H1 (cell line): Measurements from ENCODE around the gene WDFY4. TPM values are rescaled to one million over a fixed set of nuclear protein-coding genes. Genes with fewer than 3 reads are reported as not detected.

Source experiments
- CTCF ChIA-PET: fragments of 300-600 bp; sonication (Branson Sonifier 250); formaldehyde crosslinking; loops from one replicate; lab custom pipeline; 2021; ENCODE audit not compliant: partially characterized antibody; lab: Charles Lee
- POLR2A ChIA-PET: fragments of 300-600 bp; sonication (Branson Sonifier 250); formaldehyde crosslinking; loops from one replicate; lab custom pipeline; 2021; ENCODE audit warnings: inconsistent platforms; ENCODE audit not compliant: partially characterized antibody; lab: Charles Lee
- DNase-seq, 2 experiments: peaks; one replicate each; pipeline versions ENCODE4 v3.0.0 to v3.0.0-alpha.2; 2010 to 2022; ENCODE audit warnings: low spot score in 2 of 2, low read depth in 1 of 2, mixed read lengths in 1 of 2
- FAIRE-seq: peaks from 2 replicates; lab custom pipeline; 2011; peaks lifted over from hg19 to GRCh38; lab: Jason Lieb, UNC
- H2AFZ ChIP-seq: 2 replicates; pipeline ENCODE4 v1.8.1; 2012; ENCODE audit warnings: low read length, inconsistent platforms
- H2AK5ac ChIP-seq: 2 replicates; pipeline ENCODE4 v1.6.1; 2013; ENCODE audit warnings: low read depth, low read length
- H2BK120ac ChIP-seq: replicated peaks from 2 replicates; pipeline ENCODE3; 2013; ENCODE audit warnings: low read depth, low read length, inconsistent platforms
- H2BK12ac ChIP-seq: 2 replicates; pipeline ENCODE4 v1.6.1; 2013; ENCODE audit warnings: low read depth, low read length
- H2BK15ac ChIP-seq: 2 replicates; pipeline ENCODE4 v1.6.1; 2013; ENCODE audit warnings: low read length
- H2BK20ac ChIP-seq: 2 replicates; pipeline ENCODE4 v1.6.1; 2013; ENCODE audit warnings: low read length
- H2BK5ac ChIP-seq: 2 replicates; pipeline ENCODE4 v1.6.1; 2013; ENCODE audit warnings: low read depth, low read length
- H3K14ac ChIP-seq: 2 replicates; pipeline ENCODE4 v1.6.1; 2013; ENCODE audit warnings: inconsistent platforms; ENCODE audit not compliant: insufficient read length
- H3K18ac ChIP-seq: 2 replicates; pipeline ENCODE4 v1.6.1; 2013; ENCODE audit warnings: low read length; ENCODE audit errors: extremely low read depth
- H3K23ac ChIP-seq: 2 replicates; pipeline ENCODE4 v1.6.1; 2013; ENCODE audit warnings: inconsistent platforms; ENCODE audit not compliant: insufficient read length
- H3K23me2 ChIP-seq: 2 replicates; pipeline ENCODE4 v1.6.1; 2013; ENCODE audit warnings: low read depth, low read length
- H3K27ac ChIP-seq: 2 replicates; pipeline ENCODE4 v1.6.1; 2011; ENCODE audit warnings: low read depth, low read length, inconsistent platforms
- H3K27me3 ChIP-seq, 4 experiments: replicated peaks in 1 of 4; 1 replicate in 1 of 4; 2 replicates in 3 of 4; pipeline versions ENCODE4 v1.6.1 to v1.8.1; 2011 to 2013; ENCODE audit warnings: low read length in 3 of 4, mild to moderate bottlenecking in 3 of 4, inconsistent platforms in 2 of 4, mixed read lengths in 2 of 4, moderate library complexity in 1 of 4; ENCODE audit not compliant: control insufficient read depth in 3 of 4, insufficient read depth in 3 of 4; ENCODE audit errors: extremely low read depth in 1 of 4
- H3K36me3 ChIP-seq, 4 experiments: 2 replicates each; pipeline versions ENCODE4 v1.6.1 to v1.8.1; 2011 to 2013; ENCODE audit warnings: mild to moderate bottlenecking in 4 of 4, low read length in 3 of 4, moderate library complexity in 2 of 4, control low read depth in 1 of 4, inconsistent platforms in 1 of 4; ENCODE audit not compliant: insufficient read depth in 4 of 4, control insufficient read depth in 2 of 4
- H3K4ac ChIP-seq: replicated peaks from 2 replicates; pipeline ENCODE3; 2013; ENCODE audit warnings: low read length, low read depth, mixed read lengths, inconsistent platforms; ENCODE audit not compliant: insufficient read length
- H3K4me1 ChIP-seq, 4 experiments: replicated peaks in 1 of 4; 1 replicate in 1 of 4; 2 replicates in 3 of 4; pipeline versions ENCODE4 v1.6.1 to v1.8.1; 2011 to 2013; ENCODE audit warnings: low read length in 3 of 4, inconsistent platforms in 2 of 4, mixed read lengths in 1 of 4; ENCODE audit not compliant: insufficient read depth in 4 of 4, control insufficient read depth in 3 of 4
- H3K4me2 ChIP-seq, 2 experiments: 2 replicates each; pipeline versions ENCODE4 v1.6.1 to v1.8.1; 2011 to 2013; ENCODE audit warnings: low read depth in 2 of 2, low read length in 2 of 2, control low read depth in 1 of 2, inconsistent platforms in 1 of 2, mild to moderate bottlenecking in 1 of 2; ENCODE audit not compliant: insufficient read depth in 1 of 2
- H3K4me3 ChIP-seq, 4 experiments: fragments of 200-600, 300-600 bp in 1 of 4; sonication (generic), shearing (Covaris generic), sonication (Bioruptor Twin) in 1 of 4; 2 replicates each; pipeline versions ENCODE4 v1.5.1 to v1.8.1; 2011 to 2016; ENCODE audit warnings: low read length in 4 of 4, low read depth in 3 of 4, control low read depth in 2 of 4, inconsistent platforms in 2 of 4, mild to moderate bottlenecking in 2 of 4, mixed read lengths in 1 of 4, moderate library complexity in 1 of 4; ENCODE audit not compliant: insufficient read depth in 2 of 4; ENCODE audit errors: extremely low read depth in 1 of 4
- H3K56ac ChIP-seq: replicated peaks from 2 replicates; pipeline ENCODE3; 2013; ENCODE audit warnings: low read depth, mild to moderate bottlenecking, mixed read lengths, low read length, inconsistent platforms; ENCODE audit not compliant: insufficient read length
- H3K79me1 ChIP-seq: 2 replicates; pipeline ENCODE4 v1.6.1; 2013; ENCODE audit warnings: low read depth, low read length, control low read depth
- H3K79me2 ChIP-seq, 2 experiments: 2 replicates each; pipeline versions ENCODE4 v1.6.1 to v1.8.1; 2012 to 2013; ENCODE audit warnings: low read length in 2 of 2, mild to moderate bottlenecking in 2 of 2, inconsistent platforms in 1 of 2; ENCODE audit not compliant: insufficient read depth in 2 of 2, control insufficient read depth in 1 of 2
- H3K9ac ChIP-seq, 4 experiments: replicated peaks in 1 of 4; 1 replicate in 1 of 4; 2 replicates in 3 of 4; pipeline versions ENCODE4 v1.6.1 to v1.8.1; 2011 to 2013; ENCODE audit warnings: low read depth in 3 of 4, low read length in 3 of 4, control low read depth in 2 of 4, mild to moderate bottlenecking in 2 of 4, moderate library complexity in 2 of 4, inconsistent platforms in 1 of 4; ENCODE audit errors: extremely low read depth in 1 of 4
- H3K9me3 ChIP-seq, 2 experiments: 2 replicates each; pipeline versions ENCODE4 v1.6.1 to v1.8.1; 2012 to 2013; ENCODE audit warnings: mild to moderate bottlenecking in 2 of 2, moderate library complexity in 2 of 2, control low read depth in 1 of 2, inconsistent platforms in 1 of 2, low read depth in 1 of 2, low read length in 1 of 2, mixed read lengths in 1 of 2; ENCODE audit not compliant: insufficient read depth in 2 of 2
- H4K20me1 ChIP-seq, 2 experiments: replicated peaks in 1 of 2; 2 replicates each; pipeline versions ENCODE3 to v1.8.1; 2011 to 2013; ENCODE audit warnings: inconsistent platforms in 2 of 2, low read length in 2 of 2, mild to moderate bottlenecking in 1 of 2; ENCODE audit not compliant: insufficient read depth in 2 of 2, control insufficient read depth in 1 of 2
- H4K5ac ChIP-seq: 2 replicates; pipeline ENCODE4 v1.6.1; 2013; ENCODE audit warnings: low read length, low read depth, mixed read lengths, inconsistent platforms; ENCODE audit not compliant: insufficient read length
- H4K8ac ChIP-seq: 2 replicates; pipeline ENCODE4 v1.8.0; 2013; ENCODE audit warnings: mild to moderate bottlenecking, moderate library complexity, low read length, inconsistent platforms; ENCODE audit not compliant: insufficient read depth; ENCODE audit errors: extremely low read depth
- H4K91ac ChIP-seq: replicated peaks from 2 replicates; pipeline ENCODE3; 2013; ENCODE audit warnings: low read length, mixed read lengths, inconsistent platforms; ENCODE audit not compliant: insufficient read length
- HDAC6 ChIP-seq: IDR thresholded peaks from one replicate; pipeline ENCODE4 v1.7.1; 2012; ENCODE audit warnings: low read depth, mild to moderate bottlenecking, inconsistent platforms, low read length, moderate library complexity
- RBBP5 ChIP-seq: IDR thresholded peaks from 2 replicates; pipeline ENCODE4 v1.7.1; 2012; ENCODE audit warnings: low read depth, mild to moderate bottlenecking, inconsistent platforms, low read length, moderate library complexity, borderline replicate concordance
- SP1 ChIP-seq: IDR thresholded peaks from 2 replicates; pipeline ENCODE4 v1.6.1; 2011; ENCODE audit warnings: low read depth, low read length
- TCF12 ChIP-seq: IDR thresholded peaks from 2 replicates; pipeline ENCODE4 v1.6.1; 2011; ENCODE audit warnings: low read depth, mild to moderate bottlenecking, low read length
- YY1 ChIP-seq: IDR thresholded peaks from 2 replicates; pipeline ENCODE4 v1.6.1; 2011; ENCODE audit warnings: low read depth, mild to moderate bottlenecking, low read length
- WGBS, 2 experiments: shearing (Covaris generic) in 1 of 2; methylation state at CpG; one replicate each; pipeline versions ENCODE4 v1.1.6 to v1.1.7; 2013 to 2015; ENCODE audit warnings: low lambda C conversion rate in 2 of 2, mixed read lengths in 2 of 2, inconsistent platforms in 1 of 2, low coverage in 1 of 2, missing lambda C conversion rate in 1 of 2; ENCODE audit not compliant: insufficient replicate concordance in 2 of 2, insufficient coverage in 1 of 2, insufficient read length in 1 of 2; ENCODE audit errors: extremely low coverage in 1 of 2, missing lambda C conversion rate in 1 of 2; 5-methylcytosine and 5-hydroxymethylcytosine counted together
- polyA plus RNA-seq, 7 experiments: library from polyadenylated mRNA; depleted of rRNA in 3 of 7; stranded (reverse) in 5 of 7; unstranded in 2 of 7; fragments of >200 nt in 5 of 7; fragments of 200-250 nt in 2 of 7; gene quantifications; 1 replicate in 5 of 7; 2 replicates in 1 of 7; 4 replicates in 1 of 7; pipeline versions ENCODE4 v1.2.1 to v1.2.3, GENCODE V29; 2011 to 2013; ENCODE audit warnings: missing spikeins in 2 of 7, mixed read lengths in 2 of 7
- total RNA-seq: library from RNA; stranded (reverse); fragmentation: NEBNext Ultra II Directional; extraction: Animal tissue kit (Norgen Biotek cat#: 25700); gene quantifications from 2 replicates; pipeline ENCODE4 v1.2.1, GENCODE V29; 2021
- TF ChIP-seq, protein P1 (sequence below): IDR thresholded peaks from 2 replicates; pipeline ENCODE4 v1.6.1; 2011; ENCODE audit warnings: low read length, improper control_type of control experiment

WDFY4 gene
- total and polyA plus RNA-seq, 2 of the 8 experiments (the other 6 are each of a cell fraction or from before 2014, with no cell fraction given) = not detected

DNA sequence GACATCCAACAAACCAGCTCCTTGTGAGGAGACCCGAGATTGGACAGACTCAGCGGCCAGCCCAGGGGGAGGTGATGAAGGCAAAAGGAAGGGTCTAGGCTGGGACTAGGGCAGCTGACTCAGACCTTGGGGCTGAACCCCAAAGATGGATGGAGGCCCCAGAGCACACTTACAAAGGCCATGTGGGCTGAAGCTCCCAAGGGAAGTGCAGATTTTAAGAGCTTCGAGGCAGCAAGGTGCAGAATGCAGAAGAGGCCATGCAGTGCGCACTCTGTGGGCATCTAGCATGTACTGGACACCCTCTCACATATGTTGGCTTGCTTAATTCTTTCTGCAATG, 11.8 kb downstream of the WDFY4 start:
- Histone ChIP-seq H3K36me3 (no peaks in the 10 kb centered on the region), H4K91ac (no peak overlapping the region), H3K23me2 (no peaks in the 10 kb centered on the region), H3K79me2 (no peaks in the 10 kb centered on the region), H3K9ac (no peak overlapping the region), H3K18ac (no peak overlapping the region), H2BK20ac (no peak overlapping the region), H4K5ac (no peak overlapping the region), H4K8ac (no peak overlapping the region), H3K4me3 (no peak overlapping the region), H3K4me2 (no peak overlapping the region), H3K23ac (no peak overlapping the region), H2AFZ (no peak overlapping the region), H2BK120ac (no peak overlapping the region), H4K20me1 (no peaks in the 10 kb centered on the region), H3K27me3 (no peaks in the 10 kb centered on the region; a peak in 1 of 7 replicates), H3K27ac (no peak overlapping the region), H3K56ac (no peak overlapping the region), H3K79me1 (no peaks in the 10 kb centered on the region), H2AK5ac (no peak overlapping the region), H3K4ac (no peak overlapping the region), H3K9me3 (no peaks in the 10 kb centered on the region), H2BK12ac (no peak overlapping the region), H2BK5ac (no peak overlapping the region), H3K4me1 (peaks cover 0 to 5% (median 0%) of the 10 kb centered on the region in 4 experiments; a peak in 2 of 7 replicates), H3K14ac (no peak overlapping the region), H2BK15ac (no peak overlapping the region)
- WGBS, 2 experiments = 93% methylated on average over 4 of the region's 4 CpGs; no CpG with 5 or more reads in 1 of the 2 experiments
- FAIRE-seq = no peak
- TF ChIP-seq YY1 (no peak), RBBP5 (no peak), TCF12 (no peak), SP1 (no peak), HDAC6 (no peak)
- TF ChIP-seq, protein P1, sequence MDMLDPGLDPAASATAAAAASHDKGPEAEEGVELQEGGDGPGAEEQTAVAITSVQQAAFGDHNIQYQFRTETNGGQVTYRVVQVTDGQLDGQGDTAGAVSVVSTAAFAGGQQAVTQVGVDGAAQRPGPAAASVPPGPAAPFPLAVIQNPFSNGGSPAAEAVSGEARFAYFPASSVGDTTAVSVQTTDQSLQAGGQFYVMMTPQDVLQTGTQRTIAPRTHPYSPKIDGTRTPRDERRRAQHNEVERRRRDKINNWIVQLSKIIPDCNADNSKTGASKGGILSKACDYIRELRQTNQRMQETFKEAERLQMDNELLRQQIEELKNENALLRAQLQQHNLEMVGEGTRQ = no peak
- CTCF ChIA-PET = interaction anchor here (0.7 to 1.1 kb wide), 2 partner anchors 39 to 452 kb away, joined by 3 to 4 read pairs; no protein-coding TSS in a partner anchor
- POLR2A ChIA-PET = no interaction called here
- DNase-seq = no peak
